HCT116 (cell line): ENCODE data around the gene TRPT1.

Experiments used
- CEBPB ChIP-seq: IDR thresholded peaks from 2 replicates; pipeline ENCODE4 v1.6.1; 2012; ENCODE audit warnings: low read depth
- CTCF ChIP-seq, 3 experiments: fragments of 200-600 bp in 1 of 3; sonication (generic) in 1 of 3; IDR thresholded peaks in 2 of 3; conservative IDR thresholded peaks in 1 of 3; 2 replicates each; pipeline ENCODE4 v1.5.1; 2012 to 2017; ENCODE audit warnings: low read depth in 2 of 3, low read length in 2 of 3, antibody characterized with exemption in 1 of 3, borderline replicate concordance in 1 of 3, control low read depth in 1 of 3, mild to moderate bottlenecking in 1 of 3, mixed read lengths in 1 of 3, mixed run types in 1 of 3, moderate library complexity in 1 of 3; ENCODE audit not compliant: insufficient read depth in 1 of 3
- EZH2 ChIP-seq: fragments of 200-600 bp; sonication (generic); IDR thresholded peaks from 2 replicates; pipeline ENCODE4 v1.6.1; 2017; ENCODE audit warnings: antibody characterized with exemption, mixed run types
- MAX ChIP-seq: IDR thresholded peaks from 2 replicates; pipeline ENCODE4 v1.6.1; 2012
- POLR2A ChIP-seq: IDR thresholded peaks from 2 replicates; pipeline ENCODE4 v1.7.0; 2011; ENCODE audit warnings: borderline replicate concordance; ENCODE audit not compliant: insufficient read depth, insufficient read length; ENCODE audit errors: extremely low read depth
- POLR2AphosphoS5 ChIP-seq: IDR thresholded peaks from 2 replicates; pipeline ENCODE4 v1.6.1; 2011; ENCODE audit warnings: mild to moderate bottlenecking, low read depth, low read length, moderate library complexity
- RAD21 ChIP-seq: IDR thresholded peaks from 2 replicates; pipeline ENCODE4 v1.6.1; 2012; ENCODE audit warnings: low read depth, mild to moderate bottlenecking
- SIN3A ChIP-seq: IDR thresholded peaks from 2 replicates; pipeline ENCODE4 v1.6.1; 2012; ENCODE audit warnings: low read depth
- SP1 ChIP-seq: IDR thresholded peaks from 2 replicates; pipeline ENCODE4 v1.6.1; 2012; ENCODE audit warnings: low read depth
- TF ChIP-seq, protein P1 (sequence below): IDR thresholded peaks from 2 replicates; pipeline ENCODE4 v1.6.1; 2012; ENCODE audit warnings: low read depth
- TF ChIP-seq, protein P2 (sequence below): IDR thresholded peaks from 2 replicates; pipeline ENCODE4 v1.6.1; 2012

DNA sequence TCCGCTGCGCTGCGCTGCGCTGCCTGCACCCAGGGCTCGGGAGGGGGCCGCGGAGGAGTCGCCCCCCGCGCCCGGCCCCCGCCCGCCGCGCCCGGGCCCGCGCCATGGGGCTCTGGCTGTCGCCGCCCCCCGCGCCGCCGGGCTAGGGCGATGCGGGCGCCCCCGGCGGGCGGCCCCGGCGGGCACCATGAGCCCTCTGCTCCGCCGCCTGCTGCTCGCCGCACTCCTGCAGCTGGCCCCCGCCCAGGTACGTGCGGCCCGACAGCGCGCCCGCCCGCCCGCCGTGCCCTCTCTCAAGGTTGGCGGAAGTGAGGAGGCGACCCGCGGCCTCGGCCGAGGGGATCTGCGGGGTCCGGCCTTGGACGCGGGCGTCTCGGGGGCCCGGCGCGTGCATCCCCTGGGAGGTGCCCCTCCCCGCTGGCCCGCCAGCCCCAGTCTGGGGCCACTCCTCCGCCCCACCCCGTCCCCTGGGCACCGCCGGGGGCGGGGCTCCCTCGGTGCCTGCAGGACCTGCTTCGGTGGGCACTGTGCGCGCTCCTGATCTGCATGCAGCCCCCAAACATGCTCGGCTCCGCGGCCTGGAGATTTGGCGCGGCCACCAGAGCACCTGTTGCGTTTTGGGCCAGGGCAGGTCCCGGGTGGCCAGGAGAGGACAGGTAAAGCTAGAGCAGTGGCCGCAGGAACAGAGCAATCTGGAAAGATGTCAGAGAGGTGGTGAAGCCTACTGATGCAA, 8.8 kb upstream of the TRPT1 start:
- no peak for TF ChIP-seq CTCF (IDR thresholded peaks at IDR 0.05 in 2 of 3, conservative IDR thresholded peaks at IDR 0.05 in 1 of 3; ENCODE audit: borderline replicate concordance in 1 of 3, insufficient read depth in 1 of 3, low read depth in 2 of 3, low read length in 2 of 3)
- TF ChIP-seq EZH2, result no peak
- peak; percentile 22 for TF ChIP-seq POLR2A
- no peak for TF ChIP-seq SP1
- TF ChIP-seq, protein P1, sequence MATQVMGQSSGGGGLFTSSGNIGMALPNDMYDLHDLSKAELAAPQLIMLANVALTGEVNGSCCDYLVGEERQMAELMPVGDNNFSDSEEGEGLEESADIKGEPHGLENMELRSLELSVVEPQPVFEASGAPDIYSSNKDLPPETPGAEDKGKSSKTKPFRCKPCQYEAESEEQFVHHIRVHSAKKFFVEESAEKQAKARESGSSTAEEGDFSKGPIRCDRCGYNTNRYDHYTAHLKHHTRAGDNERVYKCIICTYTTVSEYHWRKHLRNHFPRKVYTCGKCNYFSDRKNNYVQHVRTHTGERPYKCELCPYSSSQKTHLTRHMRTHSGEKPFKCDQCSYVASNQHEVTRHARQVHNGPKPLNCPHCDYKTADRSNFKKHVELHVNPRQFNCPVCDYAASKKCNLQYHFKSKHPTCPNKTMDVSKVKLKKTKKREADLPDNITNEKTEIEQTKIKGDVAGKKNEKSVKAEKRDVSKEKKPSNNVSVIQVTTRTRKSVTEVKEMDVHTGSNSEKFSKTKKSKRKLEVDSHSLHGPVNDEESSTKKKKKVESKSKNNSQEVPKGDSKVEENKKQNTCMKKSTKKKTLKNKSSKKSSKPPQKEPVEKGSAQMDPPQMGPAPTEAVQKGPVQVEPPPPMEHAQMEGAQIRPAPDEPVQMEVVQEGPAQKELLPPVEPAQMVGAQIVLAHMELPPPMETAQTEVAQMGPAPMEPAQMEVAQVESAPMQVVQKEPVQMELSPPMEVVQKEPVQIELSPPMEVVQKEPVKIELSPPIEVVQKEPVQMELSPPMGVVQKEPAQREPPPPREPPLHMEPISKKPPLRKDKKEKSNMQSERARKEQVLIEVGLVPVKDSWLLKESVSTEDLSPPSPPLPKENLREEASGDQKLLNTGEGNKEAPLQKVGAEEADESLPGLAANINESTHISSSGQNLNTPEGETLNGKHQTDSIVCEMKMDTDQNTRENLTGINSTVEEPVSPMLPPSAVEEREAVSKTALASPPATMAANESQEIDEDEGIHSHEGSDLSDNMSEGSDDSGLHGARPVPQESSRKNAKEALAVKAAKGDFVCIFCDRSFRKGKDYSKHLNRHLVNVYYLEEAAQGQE, result no peak
- TF ChIP-seq, protein P2, sequence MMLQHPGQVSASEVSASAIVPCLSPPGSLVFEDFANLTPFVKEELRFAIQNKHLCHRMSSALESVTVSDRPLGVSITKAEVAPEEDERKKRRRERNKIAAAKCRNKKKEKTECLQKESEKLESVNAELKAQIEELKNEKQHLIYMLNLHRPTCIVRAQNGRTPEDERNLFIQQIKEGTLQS, result no peak
- TF ChIP-seq SIN3A, result no peak
- peak; percentile 60 for TF ChIP-seq POLR2AphosphoS5
- no peak for TF ChIP-seq MAX
- TF ChIP-seq RAD21, result no peak
- TF ChIP-seq CEBPB, result no peak
